Erythroblast (primary cell): ENCODE measurements around the gene EGFL7.

ENCODE experiments used
- GATA1 ChIP-seq: IDR thresholded peaks from 2 replicates; pipeline ENCODE4 v1.6.1; 2011; ENCODE audit warnings: low read depth, mild to moderate bottlenecking, control low read depth, low read length, moderate library complexity
- POLR2A ChIP-seq: IDR thresholded peaks from 2 replicates; pipeline ENCODE4 v1.6.1; 2011; ENCODE audit warnings: mild to moderate bottlenecking, low read length

DNA sequence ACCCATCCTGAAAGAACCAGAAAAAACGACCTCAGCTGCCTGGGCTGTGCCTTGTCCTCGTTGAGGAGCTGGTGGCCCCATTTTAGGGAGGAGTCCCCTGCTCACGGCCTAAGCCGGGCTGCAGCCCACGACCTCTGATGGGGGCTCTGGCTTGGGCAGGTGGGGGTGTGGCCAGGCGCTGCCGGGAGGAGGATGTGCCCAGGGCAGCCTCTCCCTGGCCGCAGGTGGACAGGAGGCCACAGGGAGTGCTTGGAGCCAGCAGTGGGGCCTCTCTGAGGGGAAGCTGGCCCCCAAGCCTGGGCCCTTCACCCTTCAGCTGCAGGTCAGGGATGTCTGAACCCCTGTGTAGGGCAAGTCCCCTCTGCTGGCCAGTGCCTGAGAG lies 52.2 kb downstream of the EGFL7 start:
- TF ChIP-seq POLR2A (no peak), GATA1 (no peak)
